AG08396 (cell line): ENCODE results near the gene SMNDC1.
"Not testable (repeated sequence)": the region's sequence is repeated elsewhere in the genome, so short reads cannot be mapped to it uniquely, and the experiment has no call there.

Experiments used
- DNase-seq: peaks from one replicate; pipeline ENCODE4 v3.0.0; 2012; ENCODE audit warnings: low spot score, mixed read lengths

SMNDC1 gene

DNA sequence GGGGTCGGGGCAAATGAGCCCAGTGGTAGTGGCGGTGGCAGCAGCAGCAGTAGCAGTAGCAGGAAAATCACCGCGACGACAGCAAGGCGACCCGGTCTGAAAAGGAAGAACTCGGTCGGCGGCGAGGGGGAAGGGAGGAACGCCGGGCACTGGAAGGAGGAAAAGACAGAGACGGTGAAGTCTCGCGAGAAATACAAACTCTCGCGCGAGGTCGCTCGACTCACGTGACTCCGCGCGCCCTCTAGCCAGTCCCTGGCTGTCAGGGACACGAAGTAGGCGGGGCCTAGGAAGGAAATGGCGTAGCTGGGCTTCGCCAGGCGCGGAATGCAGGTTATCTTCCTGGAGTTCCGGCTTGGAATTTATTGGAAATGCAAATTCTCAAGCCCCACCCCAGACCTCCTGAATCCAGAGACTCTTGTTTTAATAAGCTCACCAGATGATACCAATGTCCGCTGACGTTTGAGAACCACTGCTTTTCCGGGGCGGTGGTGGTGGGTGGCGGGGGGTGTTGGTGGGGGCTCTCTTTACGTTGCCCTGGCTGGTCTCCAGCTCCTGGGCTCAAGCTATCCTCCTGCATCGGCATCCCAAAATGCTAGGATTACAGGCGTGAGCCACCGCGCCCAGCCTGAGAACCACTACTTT, at the start of gene SMNDC1:
TSS of gene SMNDC1 (minus strand) at position 141 of the 642 bp plus-strand sequence. CDS start 1,333 bp downstream, outside the sequence.
- DNase-seq, result peak; percentile 97

GRCh38 chr10:110354322-110354766, 49.6 kb upstream of the SMNDC1 start:
- peak; percentile 73 for DNase-seq

DNA sequence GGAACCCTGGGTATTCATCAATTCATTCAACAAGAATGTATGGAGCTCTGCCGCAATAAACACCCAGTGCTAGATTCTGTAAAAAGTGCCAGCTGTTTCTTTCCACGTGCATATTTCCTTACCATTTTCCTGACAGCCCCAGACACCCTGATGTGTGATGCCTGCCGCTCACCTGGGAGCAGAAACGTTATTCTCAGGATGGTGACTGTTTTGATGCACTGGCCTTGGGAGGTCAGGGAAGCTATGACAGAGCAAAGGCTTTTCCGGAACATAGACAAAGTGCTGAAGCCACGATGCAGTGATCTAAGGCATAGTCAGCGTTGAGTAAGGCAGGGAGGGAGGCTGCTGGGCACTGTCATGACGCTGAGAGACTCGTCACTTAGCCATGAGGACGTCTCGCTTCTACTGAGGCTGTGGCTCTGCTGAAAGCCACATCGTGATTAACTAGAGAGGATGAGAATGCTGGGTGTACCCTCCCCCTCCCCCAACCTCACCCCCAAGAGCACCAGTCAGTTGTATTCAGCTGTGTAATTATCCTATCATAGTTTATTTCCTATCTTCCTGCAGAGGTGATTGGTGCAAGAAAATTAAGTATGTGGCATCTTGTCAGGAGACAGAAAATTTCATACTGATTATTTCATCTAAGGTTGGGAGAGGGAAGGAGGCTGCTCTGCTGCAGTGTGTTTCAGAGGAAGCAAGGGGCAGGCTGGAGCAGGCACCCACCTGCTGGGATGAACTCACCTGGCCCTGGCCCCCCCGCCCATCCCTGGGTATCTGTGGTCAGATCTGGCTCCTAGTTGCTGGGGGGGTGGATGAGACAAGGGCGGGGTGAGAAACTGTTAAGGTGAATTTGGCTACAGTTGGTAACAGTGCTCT, 48.8 kb upstream of the SMNDC1 start:
- DNase-seq, result peak; percentile 80

GRCh38 chr10:110352930-110353243, 48.2 kb upstream of the SMNDC1 start:
- peak; percentile 75 for DNase-seq

DNA sequence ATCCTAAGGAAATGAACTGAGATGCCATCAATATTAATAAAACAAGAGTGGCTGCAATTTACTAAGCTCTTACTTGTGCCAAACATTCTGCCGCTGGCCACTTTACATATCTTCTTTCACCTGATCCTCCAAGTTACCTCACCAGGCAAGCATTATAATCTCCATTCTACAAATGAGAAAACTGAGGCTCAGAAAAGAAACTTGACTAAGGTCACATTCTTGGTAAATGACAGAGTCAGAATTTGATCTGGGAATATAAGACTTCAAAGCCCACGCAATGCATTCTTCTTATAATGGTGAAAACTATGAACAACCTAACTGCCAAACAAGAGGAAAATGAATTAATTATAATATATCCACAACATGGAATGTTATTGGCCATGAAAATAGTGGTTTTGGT, 46.1 kb upstream of the SMNDC1 start:
- no peak for DNase-seq

DNA sequence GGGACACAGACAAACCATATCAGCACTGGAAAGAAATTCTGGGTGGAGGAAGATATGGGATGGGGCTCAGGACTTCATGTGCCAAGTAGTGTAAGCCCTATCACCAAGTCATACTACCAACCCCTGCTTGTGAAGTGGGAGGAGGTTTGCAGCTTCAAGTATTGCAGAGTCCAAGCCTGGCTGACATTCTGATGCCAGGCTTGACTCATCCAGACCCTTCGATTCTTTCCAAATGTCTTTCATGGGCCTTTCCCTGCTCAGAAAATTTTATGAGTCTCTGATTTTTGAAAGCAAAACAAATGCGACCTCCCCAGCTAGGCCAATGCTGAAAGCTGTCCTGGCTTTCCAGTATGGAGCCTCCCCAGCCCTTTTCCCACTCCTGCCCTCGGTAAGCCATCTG, 45.1 kb upstream of the SMNDC1 start:
- no peak for DNase-seq

GRCh38 chr10:110349386-110349785, 44.7 kb upstream of the SMNDC1 start:
- DNase-seq, result no peak

DNA sequence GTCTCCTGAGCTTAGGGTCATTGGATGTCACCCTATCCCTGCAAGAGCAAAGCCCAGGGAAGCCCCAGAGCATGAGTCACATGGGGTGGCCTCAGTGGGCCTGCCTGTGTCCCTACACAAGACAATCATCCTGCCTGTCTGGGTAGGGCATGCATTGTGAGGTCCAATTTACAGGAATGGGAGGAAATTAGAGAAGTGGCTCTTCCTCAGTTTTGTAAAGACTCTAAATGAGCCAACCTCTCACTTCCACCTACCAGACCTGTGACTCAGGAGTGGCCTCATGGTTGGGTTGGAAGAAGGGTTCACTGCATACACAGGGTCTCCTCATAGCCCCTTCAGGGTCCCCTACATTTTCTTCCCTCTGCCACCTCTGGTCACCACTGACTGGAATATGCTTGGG, 43.6 kb upstream of the SMNDC1 start:
- no peak for DNase-seq

GRCh38 chr10:110346914-110347313, 42.2 kb upstream of the SMNDC1 start:
- DNase-seq, result no peak

GRCh38 chr10:110345286-110345685, 40.6 kb upstream of the SMNDC1 start:
- DNase-seq, result no peak

DNA sequence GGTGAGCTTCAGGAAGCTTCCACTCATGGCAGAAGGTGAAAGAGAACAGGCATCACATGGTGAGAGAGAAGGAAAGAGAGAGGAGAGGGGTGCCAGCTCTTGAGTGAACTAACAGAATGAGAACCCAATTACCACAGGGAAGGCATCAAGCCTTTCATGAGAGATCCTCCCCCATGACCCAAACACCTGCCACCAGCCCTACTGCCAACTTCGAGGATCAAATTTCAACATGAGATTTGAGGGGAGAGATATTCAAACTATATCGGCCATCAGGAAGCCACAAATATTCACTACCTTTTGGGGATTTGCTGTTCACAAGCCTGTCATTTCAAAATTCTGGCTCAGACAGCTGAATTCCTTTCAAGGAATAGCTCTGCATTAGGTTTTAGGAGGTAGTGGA, 39.9 kb upstream of the SMNDC1 start:
- no peak for DNase-seq

- no peak for DNase-seq
Measured at GRCh38 chr10:110343947-110344346, 39.2 kb upstream of the SMNDC1 start.

GRCh38 chr10:110340816-110341215, 36.1 kb upstream of the SMNDC1 start:
- DNase-seq, result no peak

GRCh38 chr10:110340122-110340521, 35.4 kb upstream of the SMNDC1 start:
- DNase-seq, result no peak

DNA sequence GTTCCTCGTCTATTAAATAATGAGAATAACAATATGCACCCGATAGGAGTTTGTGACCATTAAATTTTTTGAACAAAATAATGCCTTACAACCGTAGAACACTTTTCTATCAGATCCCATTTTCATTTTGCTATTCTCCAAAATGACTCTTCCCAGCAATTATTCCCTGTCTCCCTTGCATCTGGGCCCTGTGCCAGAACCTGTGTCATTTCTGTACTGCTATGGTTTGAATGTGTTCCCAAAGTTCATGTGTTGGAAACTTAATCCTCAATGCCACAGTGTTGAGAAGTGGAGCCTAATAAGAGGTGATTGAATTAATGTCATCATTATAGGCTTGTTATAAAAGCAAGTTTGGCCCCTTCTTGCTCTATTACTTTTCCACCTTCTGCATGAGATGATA, 33.2 kb upstream of the SMNDC1 start:
- DNase-seq, result no peak

GRCh38 chr10:110337401-110337800, 32.7 kb upstream of the SMNDC1 start:
- no peak for DNase-seq

- peak; percentile 86 for DNase-seq
Measured at GRCh38 chr10:110336111-110336721, 31.5 kb upstream of the SMNDC1 start.

DNA sequence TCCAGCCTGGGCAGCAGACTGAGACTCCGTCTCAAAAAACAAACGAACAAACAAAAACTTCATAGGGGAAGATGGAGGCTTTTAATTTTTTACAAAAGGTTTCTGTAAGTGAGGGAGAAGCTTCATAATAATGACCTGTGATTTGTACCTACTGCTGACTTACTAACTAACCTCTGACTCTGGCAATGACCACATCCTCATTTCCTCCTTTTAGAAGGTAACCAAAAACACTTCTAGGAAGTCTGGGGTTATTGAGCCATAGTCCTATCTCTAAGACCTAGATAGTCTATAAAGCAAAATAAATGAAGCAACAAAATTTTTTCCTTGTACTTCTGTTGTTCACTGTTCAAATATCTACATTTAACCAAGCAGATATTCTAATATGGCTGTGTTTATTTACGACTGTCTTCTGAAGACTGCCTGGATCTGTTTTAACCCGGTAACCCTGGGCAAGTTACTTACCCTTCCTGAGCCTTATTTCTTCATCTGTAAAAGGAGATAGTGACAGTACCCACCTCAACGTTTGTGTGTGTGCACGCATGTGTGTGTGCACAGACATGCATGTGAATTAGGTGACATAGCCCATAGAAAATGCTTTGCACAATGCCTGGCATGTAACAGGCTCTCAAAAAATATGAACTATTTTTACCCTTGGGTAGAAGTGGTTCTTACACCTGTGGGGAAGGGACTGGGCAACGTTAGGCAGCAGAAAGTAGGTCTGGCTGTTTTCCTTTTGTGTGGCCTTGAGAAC, 30.8 kb upstream of the SMNDC1 start:
- no peak for DNase-seq

DNA sequence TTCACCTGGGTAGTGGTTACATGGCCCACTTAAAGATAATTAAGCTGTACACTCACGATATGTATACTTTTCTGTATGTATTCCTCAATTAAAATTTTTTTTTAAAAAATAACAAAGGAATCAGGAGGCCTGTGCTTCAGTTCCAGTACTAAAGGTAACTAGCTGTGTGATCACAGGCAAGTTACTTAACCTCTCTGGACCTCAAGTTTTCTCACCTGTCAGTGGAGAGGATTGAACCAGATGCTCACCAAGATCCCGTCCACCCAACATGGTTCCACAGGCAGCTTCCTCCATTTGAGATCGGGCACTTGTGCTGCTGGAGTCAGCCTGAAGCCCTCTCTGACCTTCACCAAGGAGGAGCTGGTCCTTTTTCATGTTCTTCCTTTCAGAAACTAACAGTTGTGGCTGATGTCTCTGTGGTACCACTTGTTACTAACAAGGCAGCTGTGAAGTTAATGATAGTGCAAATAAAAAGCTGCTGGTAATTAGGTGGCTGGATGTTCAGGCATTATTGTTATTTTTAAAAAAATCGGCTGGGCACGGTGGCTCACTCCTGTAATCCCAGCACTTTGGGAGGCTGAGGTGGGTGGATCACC, 29.4 kb upstream of the SMNDC1 start:
- DNase-seq, result no peak

DNA sequence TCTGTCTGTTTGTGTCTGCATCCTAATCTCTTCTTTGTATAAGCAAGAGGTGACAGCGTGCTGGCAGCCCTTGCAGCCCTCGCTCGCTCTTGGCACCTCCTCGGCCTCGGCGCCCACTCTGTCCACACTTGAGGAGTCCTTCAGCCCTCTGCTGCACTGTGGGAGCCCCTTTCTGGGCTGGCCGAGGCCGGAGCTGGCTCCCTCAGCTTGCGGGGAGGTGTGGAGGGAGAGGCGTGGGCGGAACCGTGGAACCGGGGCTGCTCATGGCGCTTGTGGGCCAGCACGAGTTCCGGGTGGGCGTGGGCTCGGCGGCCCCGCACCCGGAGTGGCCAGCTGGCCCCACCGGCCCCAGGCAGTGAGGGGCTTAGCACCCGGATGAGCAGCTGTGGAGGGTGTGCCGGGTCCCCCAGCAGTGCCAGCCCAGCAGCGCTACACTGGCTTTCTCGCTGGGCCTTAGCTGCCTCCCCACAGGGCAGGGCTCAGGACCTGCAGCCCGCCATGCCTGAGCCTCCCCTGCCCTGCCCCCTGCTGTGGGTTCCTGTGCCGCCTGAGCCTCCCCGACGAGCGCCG, 26.6 kb upstream of the SMNDC1 start:
- DNase-seq, result not testable (repeated sequence)

- DNase-seq, result no peak
Measured at GRCh38 chr10:110330675-110331074, 26.0 kb upstream of the SMNDC1 start.
